Measurements from ENCODE around the gene SPEF1.

DNA sequence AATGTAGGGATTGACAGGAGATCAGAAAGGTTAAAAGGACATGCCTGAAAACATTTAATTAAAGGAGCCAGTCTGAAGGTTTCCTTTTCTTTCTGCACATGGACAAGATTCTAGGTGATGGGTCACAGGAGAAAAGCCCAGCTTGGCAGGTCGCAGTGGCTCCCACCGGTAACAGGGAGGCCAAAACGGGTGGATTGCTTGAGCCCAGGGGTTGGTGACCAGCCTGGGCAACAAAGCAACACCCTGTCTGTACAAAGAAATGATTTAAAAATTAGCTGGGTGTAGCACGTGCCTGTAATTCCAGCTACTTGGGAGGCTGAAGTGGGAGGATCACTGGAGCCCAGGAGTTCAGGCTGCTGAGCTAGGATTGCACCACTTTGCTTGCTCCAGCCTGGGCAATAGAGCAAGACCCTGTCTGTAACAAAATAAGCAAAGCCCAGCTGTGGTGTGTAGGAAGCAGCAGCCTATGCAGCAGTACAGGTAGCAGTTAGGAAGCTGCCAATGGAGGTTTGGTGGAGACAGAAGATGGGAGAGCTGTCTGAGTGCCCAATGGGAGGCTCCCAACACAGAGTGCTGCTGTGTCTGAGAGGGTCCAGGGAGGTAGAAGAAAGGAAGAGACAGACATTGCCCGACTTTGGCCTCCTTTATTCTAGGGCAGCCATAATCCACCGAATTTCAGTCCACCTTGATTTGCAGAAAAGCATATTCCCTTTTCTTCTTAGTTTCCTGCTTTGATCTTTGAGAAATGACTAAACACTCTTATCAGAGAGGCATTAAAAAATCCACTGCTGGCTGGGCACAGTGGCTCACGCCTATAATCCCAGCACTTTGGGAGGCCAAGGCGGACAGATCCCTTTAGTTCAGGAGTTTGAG lies 32.0 kb upstream of the SPEF1 start:
- TF ChIP-seq POLR2A (IDR thresholded peaks at IDR 0.05) (no peak), EP300 (IDR thresholded peaks at IDR 0.05) (no peak)
- TF ChIP-seq, protein P1, sequence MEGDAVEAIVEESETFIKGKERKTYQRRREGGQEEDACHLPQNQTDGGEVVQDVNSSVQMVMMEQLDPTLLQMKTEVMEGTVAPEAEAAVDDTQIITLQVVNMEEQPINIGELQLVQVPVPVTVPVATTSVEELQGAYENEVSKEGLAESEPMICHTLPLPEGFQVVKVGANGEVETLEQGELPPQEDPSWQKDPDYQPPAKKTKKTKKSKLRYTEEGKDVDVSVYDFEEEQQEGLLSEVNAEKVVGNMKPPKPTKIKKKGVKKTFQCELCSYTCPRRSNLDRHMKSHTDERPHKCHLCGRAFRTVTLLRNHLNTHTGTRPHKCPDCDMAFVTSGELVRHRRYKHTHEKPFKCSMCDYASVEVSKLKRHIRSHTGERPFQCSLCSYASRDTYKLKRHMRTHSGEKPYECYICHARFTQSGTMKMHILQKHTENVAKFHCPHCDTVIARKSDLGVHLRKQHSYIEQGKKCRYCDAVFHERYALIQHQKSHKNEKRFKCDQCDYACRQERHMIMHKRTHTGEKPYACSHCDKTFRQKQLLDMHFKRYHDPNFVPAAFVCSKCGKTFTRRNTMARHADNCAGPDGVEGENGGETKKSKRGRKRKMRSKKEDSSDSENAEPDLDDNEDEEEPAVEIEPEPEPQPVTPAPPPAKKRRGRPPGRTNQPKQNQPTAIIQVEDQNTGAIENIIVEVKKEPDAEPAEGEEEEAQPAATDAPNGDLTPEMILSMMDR (IDR thresholded peaks at IDR 0.05), result no peak
